NAMALWA (cell line): Measurements from ENCODE around the gene ZNF581.

Source experiments
- DNase-seq: peaks from one replicate; pipeline ENCODE4 v3.0.0-alpha.2; 2015; ENCODE audit warnings: low spot score

Gene ZNF581

DNA sequence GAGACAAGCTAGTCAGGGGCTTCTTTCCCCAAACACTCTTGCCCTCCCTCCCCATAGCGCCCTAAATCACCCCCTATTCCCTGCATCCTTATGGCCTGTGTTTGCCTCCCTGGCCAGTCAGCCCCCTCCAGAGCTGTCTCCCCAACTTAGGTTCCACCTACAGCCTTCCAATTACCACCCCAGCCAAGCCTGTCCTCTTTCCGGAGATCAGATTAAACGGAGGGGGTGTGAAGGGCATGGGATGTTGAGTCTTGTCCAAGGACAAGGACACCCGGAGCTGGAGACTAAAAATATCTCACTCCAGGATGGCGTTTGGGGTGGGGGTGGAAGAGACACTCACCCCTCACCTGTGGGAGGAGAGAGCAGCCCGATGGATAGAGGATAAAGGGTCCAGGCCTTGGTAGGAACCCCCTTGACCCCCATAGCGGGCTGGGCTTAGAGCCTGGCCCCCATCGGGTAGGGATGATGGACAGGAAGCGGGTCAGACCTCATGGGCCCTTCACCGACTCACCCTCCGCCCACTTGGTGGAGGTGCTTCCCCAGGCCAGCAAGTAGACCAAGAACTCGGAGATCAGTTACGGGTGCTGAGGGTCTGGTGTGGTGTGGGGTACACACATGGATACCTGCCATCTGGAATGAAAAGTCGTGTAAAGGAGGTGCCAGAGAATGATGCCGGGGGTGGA, 32.0 kb upstream of the ZNF581 start:
- DNase-seq: no peak

DNA sequence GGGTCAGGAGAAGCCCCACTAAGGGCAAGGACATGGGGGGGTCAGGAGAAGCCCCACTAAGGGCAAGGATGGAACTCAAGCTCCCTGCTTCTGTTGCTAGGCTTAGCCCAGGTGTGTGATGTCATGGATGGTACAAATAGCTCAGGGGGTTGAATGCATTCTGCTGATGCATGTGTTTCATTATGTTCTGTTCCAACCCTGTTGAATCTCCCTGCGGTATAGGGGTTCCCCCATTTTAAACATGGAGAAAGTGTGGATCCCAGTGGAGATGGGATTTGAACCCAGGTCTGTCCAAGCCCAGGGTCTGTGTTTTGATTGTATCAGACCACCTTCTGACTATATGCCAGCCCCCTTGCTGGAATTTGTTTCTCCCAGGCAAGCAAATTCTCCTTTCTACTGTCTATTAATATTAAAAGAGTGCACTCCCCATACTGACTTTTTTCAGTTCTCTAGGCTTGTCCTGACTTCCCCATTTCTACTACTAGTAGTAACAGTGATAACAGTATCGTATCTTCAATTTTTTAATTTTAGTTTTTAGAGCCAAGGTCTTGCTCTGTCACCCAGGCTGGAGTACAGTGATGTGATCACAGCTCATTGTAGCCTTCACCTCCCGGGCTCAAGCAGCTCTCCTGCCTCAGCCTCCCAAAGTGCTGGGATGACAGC, 31.3 kb upstream of the ZNF581 start:
- DNase-seq: no peak

DNA sequence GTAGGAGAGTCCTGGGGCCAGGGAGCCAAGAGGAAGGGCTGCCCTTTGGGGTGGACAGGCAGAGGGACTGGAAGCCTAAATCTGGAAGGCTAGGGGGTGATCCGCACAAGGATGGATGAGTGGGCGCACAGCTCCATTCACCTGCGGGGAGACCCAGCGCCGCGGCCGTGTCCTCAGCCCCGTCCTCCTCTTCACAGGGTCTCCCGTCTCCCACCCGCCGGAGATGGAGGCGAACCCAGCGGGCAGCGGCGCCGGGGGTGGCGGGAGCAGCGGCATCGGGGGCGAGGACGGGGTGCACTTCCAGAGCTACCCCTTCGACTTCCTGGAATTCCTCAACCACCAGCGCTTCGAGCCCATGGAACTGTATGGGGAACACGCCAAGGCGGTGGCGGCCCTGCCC, 30.1 kb upstream of the ZNF581 start:
- no peak for DNase-seq

DNA sequence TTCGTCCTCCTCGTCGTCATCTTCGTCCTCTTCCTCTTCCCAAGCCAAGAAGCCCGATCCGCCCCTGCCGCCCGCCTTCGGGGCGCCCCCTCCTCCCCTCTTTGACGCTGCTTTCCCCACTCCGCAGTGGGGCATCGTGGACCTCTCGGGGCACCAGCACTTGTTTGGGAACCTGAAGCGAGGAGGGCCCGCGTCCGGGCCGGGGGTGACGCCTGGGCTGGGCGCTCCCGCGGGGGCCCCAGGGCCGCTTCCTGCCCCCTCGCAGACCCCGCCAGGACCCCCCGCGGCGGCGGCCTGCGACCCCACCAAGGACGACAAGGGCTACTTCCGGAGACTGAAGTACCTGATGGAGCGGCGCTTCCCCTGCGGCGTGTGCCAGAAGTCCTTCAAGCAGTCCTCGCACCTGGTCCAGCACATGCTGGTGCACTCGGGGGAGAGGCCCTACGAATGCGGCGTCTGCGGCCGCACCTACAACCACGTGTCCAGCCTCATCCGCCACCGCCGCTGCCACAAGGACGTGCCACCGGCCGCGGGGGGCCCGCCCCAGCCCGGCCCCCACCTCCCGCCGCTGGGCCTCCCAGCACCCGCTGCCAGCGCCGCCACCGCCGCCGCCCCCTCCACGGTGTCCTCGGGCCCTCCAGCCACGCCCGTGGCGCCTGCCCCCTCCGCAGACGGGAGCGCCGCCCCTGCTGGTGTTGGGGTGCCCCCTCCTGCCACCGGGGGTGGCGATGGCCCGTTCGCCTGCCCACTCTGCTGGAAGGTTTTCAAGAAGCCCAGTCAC, 29.3 kb upstream of the ZNF581 start:
- DNase-seq: no peak

DNA sequence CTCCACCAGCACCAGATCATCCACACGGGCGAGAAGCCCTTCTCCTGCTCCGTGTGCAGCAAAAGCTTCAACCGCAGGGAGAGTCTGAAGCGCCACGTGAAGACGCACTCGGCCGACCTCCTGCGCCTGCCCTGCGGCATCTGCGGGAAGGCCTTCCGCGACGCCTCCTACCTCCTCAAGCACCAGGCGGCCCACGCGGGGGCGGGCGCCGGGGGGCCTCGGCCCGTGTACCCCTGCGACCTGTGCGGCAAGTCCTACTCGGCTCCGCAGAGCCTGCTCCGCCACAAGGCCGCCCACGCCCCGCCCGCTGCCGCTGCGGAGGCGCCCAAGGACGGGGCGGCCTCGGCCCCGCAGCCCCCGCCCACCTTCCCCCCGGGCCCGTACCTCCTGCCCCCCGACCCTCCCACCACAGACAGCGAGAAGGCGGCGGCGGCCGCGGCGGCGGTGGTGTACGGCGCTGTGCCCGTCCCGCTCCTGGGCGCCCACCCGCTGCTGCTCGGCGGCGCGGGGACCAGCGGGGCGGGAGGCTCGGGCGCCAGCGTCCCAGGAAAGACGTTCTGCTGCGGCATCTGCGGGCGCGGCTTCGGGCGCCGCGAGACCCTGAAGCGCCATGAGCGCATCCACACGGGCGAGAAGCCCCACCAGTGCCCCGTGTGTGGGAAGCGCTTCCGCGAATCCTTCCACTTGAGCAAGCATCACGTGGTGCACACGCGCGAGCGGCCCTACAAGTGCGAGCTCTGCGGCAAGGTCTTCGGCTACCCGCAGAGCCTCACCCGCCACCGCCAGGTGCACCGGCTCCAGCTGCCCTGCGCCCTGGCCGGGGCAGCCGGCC, 28.5 kb upstream of the ZNF581 start:
- no peak for DNase-seq

DNA sequence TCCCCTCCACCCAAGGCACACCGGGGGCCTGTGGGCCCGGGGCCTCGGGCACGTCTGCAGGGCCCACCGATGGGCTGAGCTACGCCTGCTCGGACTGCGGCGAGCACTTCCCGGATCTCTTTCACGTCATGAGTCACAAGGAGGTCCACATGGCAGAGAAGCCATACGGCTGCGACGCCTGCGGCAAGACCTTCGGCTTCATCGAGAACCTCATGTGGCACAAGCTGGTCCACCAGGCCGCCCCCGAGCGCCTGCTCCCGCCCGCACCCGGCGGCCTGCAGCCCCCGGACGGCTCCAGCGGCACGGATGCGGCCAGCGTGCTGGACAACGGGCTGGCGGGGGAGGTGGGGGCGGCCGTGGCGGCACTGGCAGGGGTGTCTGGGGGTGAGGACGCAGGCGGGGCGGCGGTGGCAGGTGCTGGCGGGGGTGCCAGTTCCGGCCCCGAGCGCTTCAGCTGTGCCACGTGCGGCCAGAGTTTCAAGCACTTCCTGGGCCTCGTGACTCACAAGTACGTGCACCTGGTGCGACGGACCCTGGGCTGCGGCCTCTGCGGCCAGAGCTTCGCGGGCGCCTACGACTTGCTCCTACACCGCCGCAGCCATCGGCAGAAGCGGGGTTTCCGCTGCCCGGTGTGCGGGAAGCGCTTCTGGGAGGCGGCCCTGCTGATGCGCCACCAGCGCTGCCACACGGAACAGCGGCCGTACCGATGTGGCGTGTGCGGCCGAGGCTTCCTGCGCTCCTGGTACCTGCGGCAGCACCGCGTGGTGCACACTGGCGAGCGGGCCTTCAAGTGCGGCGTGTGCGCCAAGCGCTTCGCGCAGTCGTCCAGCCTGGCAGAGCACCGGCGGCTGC, 27.7 kb upstream of the ZNF581 start:
- no peak for DNase-seq

DNA sequence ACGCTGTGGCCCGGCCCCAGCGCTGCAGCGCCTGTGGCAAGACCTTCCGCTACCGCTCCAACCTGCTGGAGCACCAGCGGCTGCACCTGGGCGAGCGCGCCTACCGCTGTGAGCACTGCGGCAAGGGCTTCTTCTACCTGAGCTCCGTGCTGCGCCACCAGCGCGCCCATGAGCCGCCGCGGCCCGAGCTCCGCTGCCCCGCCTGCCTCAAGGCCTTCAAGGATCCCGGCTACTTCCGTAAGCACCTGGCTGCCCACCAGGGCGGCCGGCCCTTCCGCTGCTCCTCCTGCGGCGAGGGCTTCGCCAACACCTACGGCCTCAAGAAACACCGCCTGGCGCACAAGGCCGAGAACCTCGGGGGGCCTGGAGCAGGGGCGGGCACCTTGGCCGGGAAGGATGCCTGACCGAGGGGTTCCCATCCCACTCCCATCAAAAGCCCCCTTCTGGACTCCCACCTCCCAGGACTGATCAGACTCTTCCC, 27.0 kb upstream of the ZNF581 start:
- no peak for DNase-seq

DNA sequence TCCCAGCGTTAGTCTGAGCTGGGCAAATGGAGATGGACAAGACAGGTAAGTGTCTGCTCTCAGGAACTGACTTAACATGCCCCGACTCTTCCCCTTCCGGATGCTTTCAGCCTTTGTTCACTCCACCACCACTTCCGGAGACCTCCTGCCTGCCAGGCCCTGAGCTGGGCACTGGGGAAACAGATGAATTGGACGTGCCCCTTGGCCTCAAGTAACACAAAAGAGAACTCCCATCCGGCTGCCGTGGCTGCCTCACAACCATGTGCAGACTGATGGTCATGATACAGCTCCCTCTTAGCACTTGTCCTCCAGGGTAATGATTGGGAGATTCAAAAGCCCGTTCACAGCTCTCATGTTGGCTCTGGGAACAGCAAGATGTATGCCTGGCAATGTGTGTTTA, 26.0 kb upstream of the ZNF581 start:
- DNase-seq: no peak

DNA sequence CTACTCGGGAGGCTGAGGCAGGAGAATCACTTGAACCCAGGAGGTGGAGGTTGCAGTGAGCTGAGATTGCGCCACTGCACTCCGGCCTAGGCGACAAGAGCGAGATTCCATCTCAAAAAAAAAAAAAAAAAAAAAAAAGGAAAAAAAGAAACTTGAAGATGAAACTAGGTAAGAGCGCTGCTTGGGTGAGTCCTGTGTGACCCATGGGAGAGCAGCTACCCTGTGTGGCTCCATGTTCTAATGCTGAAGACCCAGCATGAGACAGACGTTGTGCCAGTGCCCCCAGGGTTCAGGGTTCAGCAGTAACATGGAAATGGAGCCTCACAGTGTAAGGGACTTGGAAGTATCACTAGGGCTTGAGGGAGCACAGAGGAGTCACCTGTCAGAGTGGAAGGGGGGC, 25.0 kb upstream of the ZNF581 start:
- DNase-seq: no peak

DNA sequence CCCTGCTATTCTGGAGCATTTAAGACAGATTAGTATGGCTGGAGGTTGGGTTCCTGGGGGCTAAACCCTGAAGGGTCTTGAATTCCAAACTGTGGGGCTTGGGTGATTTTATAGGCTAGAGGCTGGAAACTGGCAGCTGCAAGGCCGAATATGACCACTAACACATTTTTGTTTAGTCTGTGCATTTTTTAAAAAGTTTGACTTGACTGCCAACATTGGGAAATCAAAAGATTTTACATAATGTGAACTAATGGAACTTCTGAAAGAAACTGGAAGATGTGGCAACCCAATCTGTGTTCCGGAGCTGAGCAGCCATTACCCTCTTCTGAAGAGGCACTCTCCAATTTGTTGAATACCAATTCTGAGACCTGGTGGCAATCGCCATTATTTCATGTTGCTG, 24.2 kb upstream of the ZNF581 start:
- no peak for DNase-seq

DNA sequence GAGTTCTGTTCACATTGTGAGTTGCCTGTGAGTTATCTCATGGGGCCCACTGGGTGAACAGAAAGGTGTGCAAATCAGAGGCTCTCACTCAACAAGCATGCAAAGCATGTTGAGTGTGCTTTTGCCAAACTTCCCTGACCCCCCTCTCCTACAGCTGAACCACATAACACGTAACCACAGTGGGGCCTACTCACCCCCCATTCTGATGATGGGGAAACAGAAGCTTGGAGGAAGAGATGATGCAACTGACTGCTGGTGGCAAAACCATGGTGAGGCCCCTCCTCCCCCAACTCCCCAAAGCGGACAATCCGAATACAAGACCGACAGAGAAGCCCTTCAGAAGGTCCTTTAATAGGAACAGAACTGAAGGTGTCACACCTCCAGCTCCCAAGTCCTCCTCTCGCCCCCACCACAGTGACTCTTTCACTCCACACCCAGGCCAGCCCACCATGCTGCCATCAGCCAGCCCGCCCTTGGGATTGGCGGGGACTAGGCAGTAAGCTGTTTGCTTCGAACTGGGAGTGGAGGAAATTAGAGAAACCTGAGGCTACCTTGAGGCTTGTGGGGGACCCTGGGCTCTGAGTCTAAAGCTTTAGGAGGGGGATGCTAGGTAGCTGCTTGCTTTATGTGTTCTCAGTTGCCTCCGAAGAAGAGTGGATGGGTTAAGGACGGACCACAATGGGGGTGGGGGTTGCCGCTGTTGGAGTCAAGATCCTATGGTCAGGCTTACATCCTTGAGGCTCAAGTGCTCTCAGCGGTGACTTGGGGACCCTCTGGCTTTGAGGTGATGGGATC, 22.8 kb upstream of the ZNF581 start:
- DNase-seq: no peak

DNA sequence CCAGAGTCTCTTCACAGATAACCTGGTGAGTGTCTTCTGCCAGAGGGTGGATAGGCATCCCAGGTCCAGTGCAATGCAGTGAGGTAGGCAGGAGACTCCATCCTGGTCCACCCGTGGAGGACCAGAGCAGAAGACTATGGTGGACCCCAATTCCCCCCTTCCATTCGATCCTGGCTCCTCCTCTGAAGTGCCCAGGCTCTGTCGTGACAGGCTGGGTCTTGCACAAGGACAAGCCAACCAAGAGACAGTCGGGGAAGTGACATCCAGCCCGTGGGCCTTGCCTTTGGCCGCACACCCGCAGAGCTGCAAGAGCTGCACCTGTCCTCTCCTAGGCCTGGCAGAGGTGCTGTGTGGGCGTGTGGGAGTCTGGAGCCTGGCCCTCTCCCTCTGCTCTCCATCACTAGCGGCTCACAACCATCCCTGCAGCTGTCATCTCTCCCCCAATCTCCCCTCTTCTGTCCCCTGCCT, 22.2 kb upstream of the ZNF581 start:
- no peak for DNase-seq

DNA sequence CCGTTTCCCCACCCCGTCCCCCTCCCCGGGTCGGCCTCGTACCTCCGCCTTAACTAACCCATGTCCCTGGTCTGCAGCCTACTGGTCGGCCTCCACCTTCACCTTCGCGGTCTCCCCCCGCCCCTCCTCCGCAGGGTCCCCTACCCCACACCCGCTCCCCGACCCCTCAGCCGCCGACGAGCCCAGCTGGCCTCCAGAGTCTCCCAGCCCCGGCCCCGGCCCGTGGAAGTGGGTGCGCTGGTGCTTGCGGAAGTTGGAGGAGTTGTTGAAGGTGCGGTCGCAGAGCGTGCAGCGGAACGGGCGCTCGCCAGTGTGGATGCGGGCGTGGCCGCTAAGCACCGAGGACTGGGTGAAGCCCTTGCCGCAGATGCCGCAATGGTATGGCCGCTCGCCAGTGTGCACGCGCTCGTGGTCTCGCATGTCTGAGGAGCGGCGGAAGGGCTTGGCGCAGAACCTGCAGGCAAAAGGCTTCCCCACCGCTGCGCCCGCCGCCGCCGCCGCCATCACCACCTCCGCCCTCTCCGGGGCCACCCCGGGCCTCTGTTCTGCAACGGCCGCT, 21.7 kb upstream of the ZNF581 start:
- DNase-seq: no peak

DNA sequence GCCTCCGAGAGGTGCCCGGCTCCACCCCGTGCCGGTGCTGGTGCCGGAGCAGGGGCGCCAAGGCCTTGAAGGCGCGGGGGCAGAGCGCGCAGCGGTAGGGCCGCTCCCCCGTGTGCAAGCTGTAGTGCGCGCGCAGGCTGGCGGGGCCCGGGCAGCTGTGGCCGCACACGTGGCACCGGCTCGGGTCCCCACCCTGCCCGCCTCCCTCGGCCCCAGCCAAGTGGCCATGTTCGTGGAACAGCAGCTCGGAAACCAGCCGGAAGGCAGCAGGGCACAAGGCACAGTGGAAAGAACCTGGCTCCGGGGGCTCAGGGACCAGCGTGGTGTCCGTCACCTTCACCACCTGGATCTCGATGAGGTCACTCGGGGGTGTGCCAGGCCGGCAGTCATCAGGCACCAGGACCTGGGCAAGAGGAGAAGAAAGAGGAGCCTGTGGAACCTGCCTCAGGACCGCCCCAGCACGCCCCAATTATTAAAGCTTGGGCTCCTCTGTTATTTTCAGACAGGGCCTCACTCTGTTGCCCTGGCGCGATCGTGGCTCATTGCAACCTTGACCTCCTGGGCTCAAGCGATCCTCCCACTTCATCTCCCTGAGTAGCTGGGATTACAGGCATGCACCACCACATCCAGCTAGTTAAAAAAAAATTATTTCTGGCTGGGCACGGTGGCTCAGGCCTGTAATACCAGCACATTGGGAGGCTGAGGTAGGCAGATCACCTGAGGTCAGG, 21.0 kb upstream of the ZNF581 start:
- DNase-seq: no peak

DNA sequence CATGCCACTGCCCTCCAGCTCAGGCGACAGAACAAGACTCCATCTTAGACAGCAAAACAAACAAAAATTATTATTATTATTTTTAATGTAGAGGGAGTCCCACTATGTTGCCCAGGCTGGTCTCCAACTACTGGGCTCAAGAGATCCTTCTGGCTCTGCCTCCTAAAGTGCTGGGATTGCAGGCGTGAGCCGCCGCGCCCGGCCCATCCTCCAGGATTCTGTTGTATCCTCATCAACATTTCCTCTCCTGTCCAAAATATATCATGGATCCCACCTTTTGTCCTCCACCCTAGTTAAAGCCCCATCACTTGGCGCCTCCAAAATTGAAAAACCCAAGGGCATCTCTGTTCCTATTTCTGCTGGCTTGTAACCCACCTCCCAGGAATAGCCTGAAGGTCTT, 20.3 kb upstream of the ZNF581 start:
- DNase-seq: no peak

DNA sequence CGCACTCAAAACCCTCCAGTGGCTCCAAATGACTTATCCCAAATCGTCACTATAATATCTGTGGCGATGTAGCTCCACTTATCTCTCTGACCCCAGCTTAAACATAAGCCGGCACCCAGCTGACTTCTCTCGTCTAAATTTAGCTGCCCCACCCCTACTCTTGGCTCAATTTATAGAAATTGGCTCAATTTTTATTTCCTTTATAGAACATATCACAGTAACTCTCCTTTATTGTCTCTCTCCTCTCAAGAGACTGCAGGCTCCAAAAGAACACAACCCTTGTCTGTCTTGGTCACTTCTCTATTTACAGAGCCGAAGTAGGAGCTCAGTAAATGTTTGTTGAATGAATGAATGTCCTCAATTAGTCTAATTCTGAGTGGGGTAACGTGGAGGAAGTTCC, 19.9 kb upstream of the ZNF581 start:
- no peak for DNase-seq

DNA sequence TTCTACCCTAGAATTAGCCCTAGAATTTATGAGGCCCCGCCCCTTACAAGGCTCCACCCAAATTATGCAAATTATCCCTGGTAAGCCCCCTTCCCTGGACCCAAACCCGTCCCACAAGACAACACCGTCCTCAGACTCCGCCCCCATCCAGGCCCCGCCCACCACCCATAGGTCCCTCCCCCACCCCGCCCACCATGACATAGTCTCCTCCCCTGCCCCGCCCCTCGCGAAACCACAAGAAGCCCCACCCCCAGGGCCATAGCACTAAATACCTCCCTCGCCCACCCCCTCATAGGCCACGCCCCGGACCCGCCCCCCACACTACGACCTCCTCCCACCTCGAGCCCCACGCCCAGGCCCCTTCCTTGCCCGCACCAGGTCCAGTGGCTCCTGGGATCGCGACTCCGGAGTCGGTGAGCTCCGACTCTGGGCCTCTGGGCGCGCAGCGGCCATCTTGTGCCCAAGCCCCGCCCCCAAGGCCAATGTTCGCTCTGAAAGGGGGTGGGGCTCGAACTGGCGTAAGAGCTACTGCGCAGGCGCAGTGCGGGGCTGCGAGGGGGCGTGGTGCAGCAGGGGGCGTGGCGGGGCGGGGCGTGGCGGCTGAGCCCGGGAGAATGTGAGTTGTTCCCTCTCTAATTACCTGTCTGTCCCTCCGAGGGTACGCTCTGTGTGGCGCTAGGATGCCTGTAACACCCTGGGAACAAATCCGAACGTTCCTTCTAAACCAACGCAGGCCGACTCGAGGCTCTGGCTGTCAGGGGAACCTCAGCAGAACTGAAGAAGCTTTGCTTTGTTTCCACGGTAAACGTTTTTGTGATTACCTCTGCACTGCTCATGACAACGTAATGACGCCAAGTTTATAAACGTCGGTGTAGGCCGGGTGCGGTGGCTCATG, 19.1 kb upstream of the ZNF581 start, which contains the start of gene ZNF784:
Gene ZNF784, minus strand, starts transcription at position 458 of the 895 bp plus-strand sequence. Its CDS starts 5 bp downstream, at position 453.
- DNase-seq: peak; percentile 94

DNA sequence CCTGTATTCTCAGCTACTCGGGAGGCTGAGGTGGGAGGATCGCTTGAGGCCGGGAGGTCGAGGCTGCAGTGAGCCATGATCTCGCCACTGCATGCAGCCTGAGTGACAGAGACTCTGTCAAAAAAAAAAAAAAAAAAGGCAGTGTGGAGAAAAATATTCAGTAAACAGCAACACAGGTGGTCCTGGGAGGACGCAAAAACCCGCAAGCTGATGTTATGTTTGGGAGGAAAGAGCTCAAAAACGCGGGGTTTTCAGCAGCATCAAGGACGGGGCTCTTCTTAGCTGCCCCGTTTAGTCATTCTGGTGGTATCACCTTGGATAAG, 18.5 kb upstream of the ZNF581 start:
- DNase-seq: no peak
